Astrocyte (in vitro differentiated cells and primary cell): Measurements from ENCODE around the gene CHST11. TPM values are rescaled to one million over a fixed set of nuclear protein-coding genes. Genes with fewer than 3 reads are reported as not detected.
A peak's percentile ranks its signal among the peaks of the same experiment; 100 is the strongest.

Experiments
- DNase-seq: peaks from one replicate; pipeline ENCODE4 v3.0.0-alpha.2; 2010; ENCODE audit warnings: low read depth
- FAIRE-seq: peaks from 2 replicates; lab custom pipeline; 2011; peaks lifted over from hg19 to GRCh38; lab: Jason Lieb, UNC
- H2AFZ ChIP-seq: 2 replicates; pipeline ENCODE4 v1.6.0; 2012; ENCODE audit warnings: low read depth, low read length, inconsistent platforms
- H3K27ac ChIP-seq: 2 replicates; pipeline ENCODE4 v1.5.1; 2011; ENCODE audit warnings: low read depth, low read length, inconsistent platforms
- H3K27me3 ChIP-seq: 2 replicates; pipeline ENCODE4 v1.6.0; 2011; ENCODE audit warnings: low read length, inconsistent platforms; ENCODE audit not compliant: insufficient read depth
- H3K36me3 ChIP-seq: 2 replicates; pipeline ENCODE4 v1.5.1; 2011; ENCODE audit warnings: low read length, inconsistent platforms; ENCODE audit not compliant: insufficient read depth
- H3K4me1 ChIP-seq: 2 replicates; pipeline ENCODE4 v1.5.1; 2011; ENCODE audit warnings: low read length, inconsistent platforms; ENCODE audit not compliant: insufficient read depth
- H3K4me2 ChIP-seq: 2 replicates; pipeline ENCODE4 v1.6.0; 2012; ENCODE audit warnings: low read length, inconsistent platforms
- H3K4me3 ChIP-seq: 2 replicates; pipeline ENCODE4 v1.5.1; 2011; ENCODE audit warnings: low read depth, mild to moderate bottlenecking, low read length, inconsistent platforms; ENCODE audit not compliant: insufficient read depth
- H3K79me2 ChIP-seq: 2 replicates; pipeline ENCODE4 v1.6.0; 2012; ENCODE audit warnings: mild to moderate bottlenecking, low read length, inconsistent platforms; ENCODE audit not compliant: insufficient read depth
- H3K9ac ChIP-seq: 2 replicates; pipeline ENCODE4 v1.6.0; 2012; ENCODE audit warnings: mild to moderate bottlenecking, low read length, inconsistent platforms
- H3K9me3 ChIP-seq: 2 replicates; pipeline ENCODE4 v1.5.1; 2012; ENCODE audit warnings: low read depth, mild to moderate bottlenecking, low read length, inconsistent platforms; ENCODE audit not compliant: insufficient read depth
- H4K20me1 ChIP-seq: 2 replicates; pipeline ENCODE4 v1.6.0; 2012; ENCODE audit warnings: low read length, inconsistent platforms; ENCODE audit not compliant: insufficient read depth
- H3K27ac Mint-ChIP-seq: one replicate; pipeline ENCODE4 v1.8.0; 2021; ENCODE audit warnings: mild to moderate bottlenecking, mixed read lengths; ENCODE audit not compliant: unreplicated experiment
- H3K27me3 Mint-ChIP-seq: one replicate; pipeline ENCODE4 v1.8.0; 2021; ENCODE audit warnings: low read depth, mixed read lengths; ENCODE audit not compliant: unreplicated experiment
- H3K36me3 Mint-ChIP-seq: one replicate; pipeline ENCODE4 v1.8.0; 2021; ENCODE audit warnings: low read depth, mixed read lengths; ENCODE audit not compliant: unreplicated experiment
- H3K4me1 Mint-ChIP-seq: one replicate; pipeline ENCODE4 v1.8.0; 2021; ENCODE audit warnings: low read depth, mixed read lengths; ENCODE audit not compliant: unreplicated experiment
- H3K4me3 Mint-ChIP-seq: one replicate; pipeline ENCODE4 v1.8.0; 2021; ENCODE audit warnings: mild to moderate bottlenecking, moderate library complexity, mixed read lengths; ENCODE audit not compliant: unreplicated experiment
- H3K9me3 Mint-ChIP-seq: one replicate; pipeline ENCODE4 v1.8.0; 2021; ENCODE audit warnings: mild to moderate bottlenecking, mixed read lengths; ENCODE audit not compliant: unreplicated experiment
- EZH2 ChIP-seq: IDR thresholded peaks from 2 replicates; pipeline ENCODE4 v1.6.1; 2012; ENCODE audit warnings: mild to moderate bottlenecking, low read length, inconsistent platforms; ENCODE audit not compliant: insufficient read depth
- total RNA-seq: library from RNA; stranded (reverse); gene quantifications from 2 replicates; pipeline ENCODE4 v1.2.1, GENCODE V29; 2021
- TF ChIP-seq, protein P1 (sequence below): IDR thresholded peaks from 2 replicates; pipeline ENCODE4 v1.5.1; 2011; ENCODE audit warnings: low read depth, mild to moderate bottlenecking, inconsistent platforms, low read length, moderate library complexity; ENCODE audit not compliant: insufficient read depth

The CHST11 gene
- total RNA-seq, 1 donor from 2014 or later = 30.2 TPM

DNA sequence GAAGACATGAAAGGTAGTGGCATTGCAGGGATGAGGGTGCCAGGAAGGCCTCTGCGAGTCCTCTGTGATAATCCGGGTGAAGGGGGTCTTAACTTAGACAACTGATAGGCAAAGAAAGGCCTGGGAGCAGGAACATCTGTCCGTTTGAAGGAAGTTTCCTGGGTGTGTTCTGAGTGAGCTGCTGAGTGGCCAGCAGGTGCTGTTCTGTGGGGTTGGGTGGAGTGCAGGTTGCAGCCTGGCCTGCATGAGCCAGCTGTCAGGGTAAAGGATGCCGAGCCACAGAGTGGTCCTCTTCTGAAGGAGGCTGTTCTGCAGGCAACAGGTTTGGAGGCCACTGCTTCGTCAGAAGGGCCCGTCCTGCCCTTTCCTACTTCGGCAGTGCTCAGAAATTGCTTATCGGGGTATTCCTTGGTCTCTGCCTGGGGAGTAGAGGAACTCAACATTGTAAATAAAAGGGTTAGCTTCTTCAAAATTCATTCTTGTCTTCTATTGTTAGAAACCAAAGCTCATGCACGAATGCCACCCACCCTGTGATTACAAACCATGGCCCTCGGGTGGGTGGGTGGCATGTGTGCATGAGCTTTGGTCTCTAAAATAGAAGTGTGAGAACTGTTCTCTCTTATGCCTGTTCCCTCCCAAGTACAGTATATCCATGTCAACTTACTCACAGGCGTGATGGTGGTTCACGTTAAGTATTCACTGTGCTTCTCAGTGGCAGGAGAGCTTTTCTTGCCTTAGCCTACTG lies 118.9 kb downstream of the CHST11 start:
- Histone ChIP-seq H3K27ac (no peak overlapping the region), H3K27me3 (no peaks in the 10 kb centered on the region), H2AFZ (no peak overlapping the region), H3K79me2 (peaks cover 31% of the 10 kb centered on the region), H3K36me3 (no peaks in the 10 kb centered on the region), H4K20me1 (peaks cover 3% of the 10 kb centered on the region), H3K9me3 (no peaks in the 10 kb centered on the region), H3K9ac (no peak overlapping the region), H3K4me3 (no peak overlapping the region), H3K4me2 (no peak overlapping the region), H3K4me1 (peaks cover 37% of the 10 kb centered on the region)
- FAIRE-seq (no peak), DNase-seq (no peak)
- no peak overlapping the region for H3K27ac Mint-ChIP-seq
- H3K36me3 Mint-ChIP-seq = peaks cover 9% of the 10 kb centered on the region
- TF ChIP-seq EZH2 = no peak
- TF ChIP-seq, protein P1, sequence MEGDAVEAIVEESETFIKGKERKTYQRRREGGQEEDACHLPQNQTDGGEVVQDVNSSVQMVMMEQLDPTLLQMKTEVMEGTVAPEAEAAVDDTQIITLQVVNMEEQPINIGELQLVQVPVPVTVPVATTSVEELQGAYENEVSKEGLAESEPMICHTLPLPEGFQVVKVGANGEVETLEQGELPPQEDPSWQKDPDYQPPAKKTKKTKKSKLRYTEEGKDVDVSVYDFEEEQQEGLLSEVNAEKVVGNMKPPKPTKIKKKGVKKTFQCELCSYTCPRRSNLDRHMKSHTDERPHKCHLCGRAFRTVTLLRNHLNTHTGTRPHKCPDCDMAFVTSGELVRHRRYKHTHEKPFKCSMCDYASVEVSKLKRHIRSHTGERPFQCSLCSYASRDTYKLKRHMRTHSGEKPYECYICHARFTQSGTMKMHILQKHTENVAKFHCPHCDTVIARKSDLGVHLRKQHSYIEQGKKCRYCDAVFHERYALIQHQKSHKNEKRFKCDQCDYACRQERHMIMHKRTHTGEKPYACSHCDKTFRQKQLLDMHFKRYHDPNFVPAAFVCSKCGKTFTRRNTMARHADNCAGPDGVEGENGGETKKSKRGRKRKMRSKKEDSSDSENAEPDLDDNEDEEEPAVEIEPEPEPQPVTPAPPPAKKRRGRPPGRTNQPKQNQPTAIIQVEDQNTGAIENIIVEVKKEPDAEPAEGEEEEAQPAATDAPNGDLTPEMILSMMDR = no peak
- H3K4me1 Mint-ChIP-seq = peaks cover 41% of the 10 kb centered on the region
- no peaks in the 10 kb centered on the region for H3K27me3 Mint-ChIP-seq
- H3K9me3 Mint-ChIP-seq = no peaks in the 10 kb centered on the region
- peak overlapping the region; percentile 27 for H3K4me3 Mint-ChIP-seq

DNA sequence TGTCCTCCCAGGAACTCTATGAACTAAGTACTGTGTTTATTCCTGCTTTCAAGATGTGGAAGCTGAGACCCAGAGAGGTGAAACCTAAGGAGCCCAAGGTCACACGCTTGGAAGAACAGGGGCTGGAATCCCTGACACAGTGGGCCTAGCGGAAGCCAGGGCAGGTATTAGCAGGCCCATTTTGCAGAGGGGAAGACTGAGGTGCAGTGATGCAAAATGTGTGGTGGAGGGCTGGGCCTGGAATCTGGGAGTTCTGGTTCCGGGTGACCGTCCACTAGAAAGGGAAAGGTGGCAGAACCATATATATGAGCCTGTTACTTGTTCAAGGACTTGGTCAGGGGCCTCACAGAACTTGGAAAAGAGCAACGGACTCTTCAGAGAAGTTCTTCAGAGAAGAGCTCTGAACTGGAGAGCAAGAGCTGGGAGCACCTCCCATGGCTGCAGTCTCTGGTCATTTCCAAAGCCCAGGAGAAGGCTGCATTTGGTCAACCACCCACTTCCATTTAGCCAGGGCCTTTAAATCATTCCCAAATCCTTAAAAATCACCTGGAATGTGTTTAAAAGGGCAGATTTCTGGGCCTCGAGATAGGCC lies 119.5 kb downstream of the CHST11 start:
- H3K27ac Mint-ChIP-seq = no peak overlapping the region

More for the DNA sequence above, 119.5 kb downstream of the CHST11 start:
- H3K9me3 Mint-ChIP-seq = no peaks in the 10 kb centered on the region
- H3K4me2 ChIP-seq = peak overlapping the region; percentile 78
- no peak overlapping the region for H3K9ac ChIP-seq
- no peaks in the 10 kb centered on the region for H3K36me3 ChIP-seq
- FAIRE-seq (no peak), DNase-seq (no peak)
- peaks cover 41% of the 10 kb centered on the region for H3K4me1 Mint-ChIP-seq
- H3K4me3 ChIP-seq = no peak overlapping the region
- no peak overlapping the region for H3K4me3 Mint-ChIP-seq
- H3K27ac ChIP-seq = no peak overlapping the region
- no peaks in the 10 kb centered on the region for H3K27me3 ChIP-seq
- peaks cover 37% of the 10 kb centered on the region for H3K4me1 ChIP-seq
- peaks cover 37% of the 10 kb centered on the region for H3K79me2 ChIP-seq
- H3K36me3 Mint-ChIP-seq = peaks cover 9% of the 10 kb centered on the region
- no peak overlapping the region for H2AFZ ChIP-seq
- TF ChIP-seq, protein P1 = no peak
- TF ChIP-seq EZH2 = no peak
- H3K27me3 Mint-ChIP-seq = no peaks in the 10 kb centered on the region
- no peaks in the 10 kb centered on the region for H3K9me3 ChIP-seq
- no peaks in the 10 kb centered on the region for H4K20me1 ChIP-seq
